ENCODE measurements around the gene MITF. TPM values are rescaled to one million over a fixed set of nuclear protein-coding genes. Genes with fewer than 3 reads are reported as not detected.

The MITF gene
- total and polyA plus RNA-seq, 2 donors (not counting 1 experiment from before 2014, with no cell fraction given) = 0.10 TPM; not detected in 1

GRCh38 chr3:69692761-69693160 lies 46.5 kb upstream of the MITF start:
- POLR2A ChIA-PET = no interaction called here
- Histone ChIP-seq H3K4me2 (replicated peaks; ENCODE audit: low read depth, low read length, poor library complexity, severe bottlenecking) (no peak overlapping the region), H3K9me3 (ENCODE audit: control extremely low read depth in 1 of 3, control insufficient read depth in 2 of 3, insufficient read depth in 1 of 3, low read length in 2 of 3) (no peaks in the 10 kb centered on the region), H3K27ac (ENCODE audit: low read length in 2 of 2) (no peak overlapping the region), H3K36me3 (replicated peaks in 1 of 2; ENCODE audit: control extremely low read depth in 1 of 2, control insufficient read depth in 1 of 2, extremely low read depth in 1 of 2, insufficient read depth in 2 of 2, low read length in 1 of 2) (no peaks in the 10 kb centered on the region), H2AFZ (ENCODE audit: insufficient read depth, low read depth, low read length, poor library complexity, severe bottlenecking) (no peak overlapping the region), H3K4me1 (ENCODE audit: control insufficient read depth in 2 of 2, insufficient read depth in 2 of 2, low read length in 2 of 2) (no peaks in the 10 kb centered on the region), H3K4me3 (ENCODE audit: control extremely low read depth in 1 of 5, extremely low read depth in 1 of 5, insufficient read depth in 1 of 5, low read depth in 2 of 5, low read length in 4 of 5) (no peak overlapping the region), H3K27me3 (replicated peaks in 1 of 4; ENCODE audit: control extremely low read depth in 1 of 4, control insufficient read depth in 3 of 4, insufficient read depth in 4 of 4, low read length in 3 of 4) (no peaks in the 10 kb centered on the region), H3K9ac (ENCODE audit: low read length) (no peak overlapping the region), H3K79me2 (ENCODE audit: control insufficient read depth, insufficient read depth, low read length) (no peaks in the 10 kb centered on the region), H4K20me1 (ENCODE audit: control insufficient read depth, insufficient read depth, low read length, poor library complexity, severe bottlenecking) (no peaks in the 10 kb centered on the region)
- Mint-ChIP-seq H3K27me3 (peaks cover 11% of the 10 kb centered on the region), H3K9me3 (ENCODE audit: insufficient read depth) (no peaks in the 10 kb centered on the region), H3K4me3 (no peak overlapping the region), H3K27ac (no peak overlapping the region), H3K4me1 (no peaks in the 10 kb centered on the region)
- DNase-seq (no peak), ATAC-seq (ENCODE audit: low read depth) (no peak)
- TF ChIP-seq CTCF (IDR thresholded peaks at IDR 0.05) (no peak), EZH2 (IDR thresholded peaks at IDR 0.05; ENCODE audit: borderline replicate concordance, insufficient read depth, low read depth, low read length, poor library complexity, severe bottlenecking) (no peak)
- CTCF ChIA-PET = no interaction called here
- intact Hi-C loops (cut with micrococcal nuclease) = no loop called here
- 60% methylated on average over 1 of the region's 2 CpGs for WGBS (ENCODE audit: insufficient coverage)

DNA sequence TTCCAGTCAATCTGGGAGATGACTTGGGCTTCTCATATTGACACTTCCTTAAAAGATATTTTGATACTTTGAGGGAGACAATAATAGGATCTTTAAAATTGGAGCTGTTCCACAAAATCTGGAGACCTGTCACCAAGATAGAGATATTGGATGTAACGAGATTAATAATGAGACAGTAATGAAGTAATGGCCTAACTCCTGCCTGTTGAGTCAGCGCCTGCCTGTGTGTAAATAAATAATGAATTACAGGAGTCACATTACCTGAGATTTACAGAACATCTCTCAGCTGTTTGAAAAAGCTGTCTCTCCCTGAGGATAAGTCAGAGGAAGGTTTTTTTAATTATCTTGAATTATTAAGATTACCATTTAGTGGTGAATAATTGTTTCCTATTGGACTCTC lies 43.8 kb upstream of the MITF start:
- DNase-seq (no peak), ATAC-seq (ENCODE audit: low read depth) (no peak)
- H3K79me2 ChIP-seq (ENCODE audit: control insufficient read depth, insufficient read depth, low read length) = no peaks in the 10 kb centered on the region
- Mint-ChIP-seq H3K9me3 (ENCODE audit: insufficient read depth) (peaks cover 2% of the 10 kb centered on the region), H3K27me3 (peaks cover 11% of the 10 kb centered on the region), H3K4me1 (no peaks in the 10 kb centered on the region), H3K4me3 (no peak overlapping the region), H3K27ac (no peak overlapping the region)
- TF ChIP-seq EZH2 (IDR thresholded peaks at IDR 0.05; ENCODE audit: borderline replicate concordance, insufficient read depth, low read depth, low read length, poor library complexity, severe bottlenecking) (no peak), CTCF (IDR thresholded peaks at IDR 0.05) (no peak)
- no peaks in the 10 kb centered on the region for H4K20me1 ChIP-seq (ENCODE audit: control insufficient read depth, insufficient read depth, low read length, poor library complexity, severe bottlenecking)
- CTCF ChIA-PET = no interaction called here
- POLR2A ChIA-PET = no interaction called here
- H3K27ac ChIP-seq (ENCODE audit: low read length in 2 of 2) = no peak overlapping the region
- no peak overlapping the region for H3K4me2 ChIP-seq (replicated peaks; ENCODE audit: low read depth, low read length, poor library complexity, severe bottlenecking)
- no peak overlapping the region for H2AFZ ChIP-seq (ENCODE audit: insufficient read depth, low read depth, low read length, poor library complexity, severe bottlenecking)
- no peaks in the 10 kb centered on the region for H3K36me3 ChIP-seq (replicated peaks in 1 of 2; ENCODE audit: control extremely low read depth in 1 of 2, control insufficient read depth in 1 of 2, extremely low read depth in 1 of 2, insufficient read depth in 2 of 2, low read length in 1 of 2)
- whole genome bisulfite sequencing (ENCODE audit: insufficient coverage) = no CpG with 5 or more reads among the region's 2 CpGs
- no peaks in the 10 kb centered on the region for H3K27me3 ChIP-seq (replicated peaks in 1 of 4; ENCODE audit: control extremely low read depth in 1 of 4, control insufficient read depth in 3 of 4, insufficient read depth in 4 of 4, low read length in 3 of 4)
- no peaks in the 10 kb centered on the region for H3K4me1 ChIP-seq (ENCODE audit: control insufficient read depth in 2 of 2, insufficient read depth in 2 of 2, low read length in 2 of 2)
- H3K9ac ChIP-seq (ENCODE audit: low read length) = no peak overlapping the region
- H3K9me3 ChIP-seq (ENCODE audit: control extremely low read depth in 1 of 3, control insufficient read depth in 2 of 3, insufficient read depth in 1 of 3, low read length in 2 of 3) = no peaks in the 10 kb centered on the region
- intact Hi-C loops (cut with micrococcal nuclease) = no loop called here
- no peak overlapping the region for H3K4me3 ChIP-seq (ENCODE audit: control extremely low read depth in 1 of 5, extremely low read depth in 1 of 5, insufficient read depth in 1 of 5, low read depth in 2 of 5, low read length in 4 of 5)
